GM12865 (cell line): ENCODE data around the gene TYW1.
"Not testable (repeated sequence)": the region's sequence is repeated elsewhere in the genome, so short reads cannot be mapped to it uniquely, and the experiment has no call there.

Experiments
- DNase-seq: peaks from one replicate; pipeline ENCODE4 v3.0.0; 2010; ENCODE audit warnings: low read depth
- H3K4me3 ChIP-seq: 2 replicates; pipeline ENCODE4 v1.5.1; 2011; ENCODE audit warnings: mild to moderate bottlenecking, low read depth, low read length, control low read depth
- CTCF ChIP-seq: IDR thresholded peaks from 2 replicates; pipeline ENCODE4 v1.5.1; 2011; ENCODE audit warnings: low read length, control low read depth, low read depth, inconsistent platforms; ENCODE audit not compliant: insufficient read depth; ENCODE audit errors: missing control alignments

Gene TYW1

GRCh38 chr7:67105377-67105776 is 108.7 kb downstream of the TYW1 start:
- no peak for DNase-seq
- TF ChIP-seq CTCF = no peak
- no peak overlapping the region for H3K4me3 ChIP-seq

DNA sequence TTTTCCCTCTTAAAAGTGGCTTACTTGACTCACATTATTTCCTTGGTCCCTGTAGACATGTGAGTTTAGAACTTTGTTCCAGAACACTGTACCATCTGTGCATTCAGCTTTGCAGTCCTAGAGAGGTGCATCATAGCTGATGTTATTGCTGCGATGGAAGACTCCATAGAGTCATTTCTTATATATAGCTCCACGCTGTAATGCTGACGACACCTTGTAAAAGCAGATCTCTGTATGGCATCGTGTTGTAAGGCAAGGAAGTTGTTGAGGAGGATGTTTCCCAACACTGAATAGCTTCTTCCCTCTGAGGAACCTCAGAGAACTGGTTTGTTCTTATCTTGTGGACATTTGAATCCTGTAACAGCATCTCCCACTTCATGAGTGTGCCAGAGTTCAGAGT is 109.6 kb downstream of the TYW1 start:
- not testable (repeated sequence) for DNase-seq, H3K4me3 ChIP-seq

DNA sequence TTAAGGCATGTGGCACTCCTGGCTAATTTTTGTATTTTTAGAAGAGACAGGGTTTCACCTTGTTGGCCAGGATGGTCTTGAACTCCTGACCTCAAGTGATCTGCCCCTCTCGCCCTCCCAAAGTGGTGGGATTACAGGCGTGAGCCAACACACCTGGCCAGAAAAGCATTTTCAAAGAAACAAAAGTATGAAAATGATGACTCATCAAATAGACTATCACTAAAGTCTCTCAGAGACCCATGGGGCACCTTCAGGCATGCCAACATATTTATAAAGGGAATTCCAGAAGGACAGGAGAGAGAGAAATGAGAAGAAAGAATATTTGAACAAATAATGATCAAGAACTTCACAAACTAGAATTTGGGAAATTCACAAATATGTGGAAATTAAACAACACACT is 114.7 kb downstream of the TYW1 start:
- DNase-seq, H3K4me3 ChIP-seq: not testable (repeated sequence)

DNA sequence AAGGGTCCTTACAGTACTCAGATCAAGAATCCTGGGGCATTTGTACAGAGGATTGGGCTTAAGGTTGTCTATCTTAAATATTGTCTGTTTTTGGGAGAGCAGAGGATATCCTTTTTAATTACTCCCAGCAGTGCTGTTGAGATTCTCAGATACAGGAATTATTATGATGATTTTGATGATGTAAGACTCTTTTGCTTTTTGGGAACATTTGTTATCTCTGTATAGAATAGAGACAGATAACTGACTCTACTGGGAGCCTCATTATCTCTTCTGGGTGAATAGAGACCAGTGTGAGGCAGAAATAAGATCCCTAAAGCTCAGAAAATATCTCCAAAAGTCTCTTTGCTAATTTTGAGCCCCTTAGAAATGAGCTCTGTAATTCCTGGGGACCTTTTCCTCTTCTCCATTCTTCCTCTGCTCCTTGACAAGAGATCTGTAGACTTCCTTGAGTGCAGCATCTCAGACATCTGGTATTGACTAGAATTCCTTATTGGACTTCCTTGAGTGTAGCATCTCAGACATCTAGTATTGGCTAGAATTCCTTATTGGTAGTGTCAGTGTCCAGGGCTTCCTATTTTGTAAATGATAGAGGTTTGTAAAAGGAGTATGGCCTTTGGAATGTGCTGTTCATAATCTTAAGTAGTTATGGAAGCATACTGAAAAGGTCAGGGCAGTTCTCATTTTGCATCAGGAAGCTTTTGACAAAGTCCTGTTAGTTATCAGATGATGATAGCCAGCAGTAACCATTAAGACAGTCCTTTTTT is 118.0 kb downstream of the TYW1 start:
- H3K4me3 ChIP-seq, DNase-seq: not testable (repeated sequence)

GRCh38 chr7:67120491-67120890 is 123.9 kb downstream of the TYW1 start:
- H3K4me3 ChIP-seq, DNase-seq: not testable (repeated sequence)

DNA sequence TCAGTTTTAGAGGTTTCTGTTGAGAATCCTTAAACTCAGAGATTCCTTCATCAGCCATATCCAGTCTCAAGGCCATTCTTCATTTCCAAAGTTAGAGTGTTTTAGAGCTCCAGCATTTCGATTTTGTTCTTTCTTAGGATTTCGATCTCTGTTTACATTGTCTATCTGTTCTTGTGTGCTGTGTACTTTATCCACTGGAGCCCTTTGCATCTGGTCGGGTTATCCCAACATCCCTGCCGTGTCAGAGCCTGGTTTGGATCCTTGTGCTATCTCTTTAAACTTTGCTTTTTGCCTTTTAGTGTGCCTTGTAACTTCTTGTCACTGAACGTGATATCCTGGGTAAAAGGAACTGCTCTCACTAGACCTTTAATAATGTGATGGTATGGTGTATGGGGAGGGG is 131.6 kb downstream of the TYW1 start:
- not testable (repeated sequence) for H3K4me3 ChIP-seq, DNase-seq

GRCh38 chr7:67130766-67131165 is 134.1 kb downstream of the TYW1 start:
- not testable (repeated sequence) for DNase-seq, H3K4me3 ChIP-seq

GRCh38 chr7:67134912-67135311 is 138.3 kb downstream of the TYW1 start:
- peak; percentile 17 for DNase-seq
- H3K4me3 ChIP-seq = not testable (repeated sequence)

GRCh38 chr7:67135617-67136486 is 139.2 kb downstream of the TYW1 start:
- DNase-seq, H3K4me3 ChIP-seq: not testable (repeated sequence)

- not testable (repeated sequence) for DNase-seq, H3K4me3 ChIP-seq
These were observed 140.9 kb downstream of the TYW1 start for GRCh38 chr7:67137489-67137888.

GRCh38 chr7:67139876-67140275 is 143.2 kb downstream of the TYW1 start:
- H3K4me3 ChIP-seq, DNase-seq: not testable (repeated sequence)

DNA sequence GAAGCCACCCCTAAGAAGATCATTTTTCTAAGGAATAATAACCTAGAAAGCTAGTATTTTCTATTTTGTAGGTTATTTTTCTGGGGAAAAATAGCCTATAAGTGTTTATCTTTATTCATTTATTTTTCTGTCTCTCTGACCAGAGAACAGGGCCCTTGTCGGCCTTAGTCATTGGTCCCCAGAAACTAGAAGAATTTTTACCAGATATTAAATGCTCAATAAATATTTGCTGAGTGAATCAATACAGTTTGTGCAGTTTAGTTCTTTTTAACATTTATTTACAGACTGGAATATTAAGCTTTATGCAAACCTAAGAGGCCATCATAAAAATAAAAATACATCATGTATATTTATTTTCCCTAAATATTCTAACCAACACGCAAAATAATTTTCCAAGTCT is 144.4 kb downstream of the TYW1 start:
- not testable (repeated sequence) for DNase-seq, H3K4me3 ChIP-seq

DNA sequence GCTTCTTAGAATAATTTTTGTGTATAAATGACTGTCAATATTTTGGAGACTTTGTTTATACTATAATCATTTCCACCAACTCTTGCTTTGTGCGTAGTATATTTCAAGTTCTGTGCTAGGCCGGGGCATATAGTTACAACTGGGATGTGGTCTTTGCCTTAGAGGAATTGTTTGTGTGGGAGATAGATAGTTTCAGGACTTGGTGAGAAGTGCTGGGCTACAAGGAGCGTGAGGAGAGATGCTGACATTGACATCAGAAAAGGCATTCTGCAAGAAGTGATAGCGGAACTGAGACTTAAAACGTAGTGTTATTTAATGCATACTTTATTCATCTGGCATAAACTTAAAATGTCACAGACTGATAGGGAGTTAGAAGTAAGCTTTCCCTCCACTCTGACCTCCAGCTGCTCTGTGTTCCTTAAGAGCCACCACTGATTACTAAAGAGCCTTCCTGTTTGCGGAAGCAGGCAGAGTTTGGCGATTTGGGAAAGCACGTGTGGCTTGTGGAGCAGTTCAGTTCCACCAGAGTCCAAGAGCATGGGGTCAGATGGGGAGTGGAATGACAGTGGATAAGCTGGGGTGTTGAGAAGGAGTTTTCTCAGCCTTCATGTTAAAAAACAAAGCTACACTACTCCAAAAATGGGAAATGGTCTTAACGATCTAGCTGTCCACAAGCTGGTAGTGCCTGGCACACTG is 146.6 kb downstream of the TYW1 start:
- H3K4me3 ChIP-seq, DNase-seq: not testable (repeated sequence)

DNA sequence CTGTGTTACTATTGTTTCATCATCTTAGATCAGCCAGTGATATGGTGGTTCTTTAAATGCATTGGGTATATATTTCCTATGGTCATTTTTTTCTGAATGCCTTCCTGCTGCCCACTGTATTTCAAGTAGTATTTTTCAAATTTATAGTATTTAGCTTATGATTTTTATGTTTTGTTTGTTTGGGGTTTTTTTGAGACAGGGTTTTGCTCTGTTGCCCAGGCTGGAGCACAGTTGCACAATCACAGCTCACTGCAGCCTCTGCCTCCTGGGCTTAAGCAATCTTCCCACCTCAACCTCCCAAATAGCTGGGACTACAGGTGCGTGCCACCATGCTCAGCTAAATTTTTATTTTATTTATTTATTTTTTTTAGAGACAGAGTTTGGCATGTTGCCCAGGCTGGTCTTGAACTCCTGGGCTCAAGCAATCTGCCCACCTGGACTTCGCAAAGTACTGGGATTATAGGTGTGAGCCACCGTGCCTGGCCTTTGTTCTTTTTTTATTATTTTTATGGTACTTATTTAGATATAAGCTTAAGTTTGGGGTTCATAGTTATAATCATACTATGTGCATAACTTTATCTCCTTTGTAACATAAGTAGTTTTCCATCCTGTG is 149.1 kb downstream of the TYW1 start:
- not testable (repeated sequence) for DNase-seq, H3K4me3 ChIP-seq

DNA sequence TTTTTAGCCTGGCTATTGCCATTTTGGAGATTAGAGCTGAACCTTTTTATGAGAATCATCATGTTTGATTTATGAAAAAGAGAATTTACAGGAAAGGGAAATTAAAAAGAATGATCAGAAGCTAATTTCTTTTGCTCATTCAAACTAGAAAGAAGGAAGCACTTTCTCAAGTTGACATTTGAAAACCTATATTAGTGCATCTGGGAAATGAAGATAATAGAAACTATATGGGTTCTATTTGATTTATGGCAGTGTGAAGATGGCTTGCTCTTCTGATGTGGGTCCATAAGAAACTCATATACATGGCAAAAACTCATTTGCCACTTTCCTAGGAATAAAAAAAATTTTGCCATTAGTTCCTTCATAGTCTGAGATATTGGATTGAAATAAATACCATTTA is 152.5 kb downstream of the TYW1 start:
- DNase-seq, H3K4me3 ChIP-seq: not testable (repeated sequence)

- not testable (repeated sequence) for H3K4me3 ChIP-seq, DNase-seq
These were observed 157.7 kb downstream of the TYW1 start for GRCh38 chr7:67154374-67154773.

DNA sequence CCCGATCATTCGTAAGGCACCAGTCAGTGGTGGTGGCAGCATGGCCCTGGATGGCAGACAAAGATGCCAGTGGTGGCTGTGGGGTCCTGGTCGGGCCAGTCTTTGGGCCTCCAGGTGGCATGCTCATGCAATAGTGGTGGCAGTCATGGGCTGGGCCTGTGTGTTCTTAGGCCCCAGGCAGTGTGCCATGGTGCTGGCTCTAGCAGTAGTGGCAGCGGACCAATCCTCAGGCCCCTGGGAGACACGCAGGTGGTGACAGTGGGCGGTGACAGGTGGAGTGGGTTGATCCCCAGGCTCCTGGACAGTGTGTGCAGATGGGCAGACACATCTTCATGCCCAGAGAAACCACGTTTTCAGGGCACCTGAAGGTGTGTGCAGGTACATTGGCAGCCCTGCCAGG is 159.4 kb downstream of the TYW1 start:
- not testable (repeated sequence) for DNase-seq, H3K4me3 ChIP-seq

GRCh38 chr7:67163285-67163684 is 166.7 kb downstream of the TYW1 start:
- DNase-seq = peak; percentile 52
- H3K4me3 ChIP-seq = not testable (repeated sequence)
